Activated T-cell treated with anti-CD3 and anti-CD28 coated beads for 1 hour (primary cell): ENCODE data around the gene MYO19.
A peak's percentile ranks its signal among the peaks of the same experiment; 100 is the strongest.

Experiments
- DNase-seq: peaks from one replicate; pipeline ENCODE4 v3.0.0-alpha.2; 2020; ENCODE audit warnings: low read depth

Gene MYO19, protein sequence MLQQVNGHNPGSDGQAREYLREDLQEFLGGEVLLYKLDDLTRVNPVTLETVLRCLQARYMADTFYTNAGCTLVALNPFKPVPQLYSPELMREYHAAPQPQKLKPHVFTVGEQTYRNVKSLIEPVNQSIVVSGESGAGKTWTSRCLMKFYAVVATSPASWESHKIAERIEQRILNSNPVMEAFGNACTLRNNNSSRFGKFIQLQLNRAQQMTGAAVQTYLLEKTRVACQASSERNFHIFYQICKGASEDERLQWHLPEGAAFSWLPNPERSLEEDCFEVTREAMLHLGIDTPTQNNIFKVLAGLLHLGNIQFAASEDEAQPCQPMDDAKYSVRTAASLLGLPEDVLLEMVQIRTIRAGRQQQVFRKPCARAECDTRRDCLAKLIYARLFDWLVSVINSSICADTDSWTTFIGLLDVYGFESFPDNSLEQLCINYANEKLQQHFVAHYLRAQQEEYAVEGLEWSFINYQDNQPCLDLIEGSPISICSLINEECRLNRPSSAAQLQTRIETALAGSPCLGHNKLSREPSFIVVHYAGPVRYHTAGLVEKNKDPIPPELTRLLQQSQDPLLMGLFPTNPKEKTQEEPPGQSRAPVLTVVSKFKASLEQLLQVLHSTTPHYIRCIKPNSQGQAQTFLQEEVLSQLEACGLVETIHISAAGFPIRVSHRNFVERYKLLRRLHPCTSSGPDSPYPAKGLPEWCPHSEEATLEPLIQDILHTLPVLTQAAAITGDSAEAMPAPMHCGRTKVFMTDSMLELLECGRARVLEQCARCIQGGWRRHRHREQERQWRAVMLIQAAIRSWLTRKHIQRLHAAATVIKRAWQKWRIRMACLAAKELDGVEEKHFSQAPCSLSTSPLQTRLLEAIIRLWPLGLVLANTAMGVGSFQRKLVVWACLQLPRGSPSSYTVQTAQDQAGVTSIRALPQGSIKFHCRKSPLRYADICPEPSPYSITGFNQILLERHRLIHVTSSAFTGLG

GRCh38 chr17:36534840-36535668, at the start of gene MYO19, which contains the start of gene PIGW:
TSS of gene MYO19 (minus strand) at chr17:36534868. CDS start at chr17:36532538, 2,330 bp downstream.
TSS of gene PIGW (plus strand) at chr17:36534987. CDS start at chr17:36537102, 2,115 bp downstream.
- DNase-seq: peak; percentile 78

DNA sequence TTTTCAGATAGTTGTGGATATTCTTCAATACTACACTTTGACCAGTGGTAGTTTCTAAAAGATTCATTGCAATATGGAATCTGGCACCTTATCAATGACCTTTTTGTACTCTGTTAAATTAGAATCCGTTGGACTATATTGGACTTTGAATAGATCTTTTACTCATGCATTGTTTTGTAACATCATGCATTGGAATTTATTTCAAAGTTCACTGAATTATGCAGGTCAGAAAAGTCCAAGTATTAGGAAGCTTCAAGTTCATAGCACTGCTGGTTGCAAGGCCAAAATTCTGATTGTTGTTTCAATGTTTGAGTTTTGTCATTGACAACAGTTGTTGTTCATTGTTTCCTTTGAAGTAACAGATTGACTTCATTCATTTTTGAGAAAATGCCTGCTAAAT, 49.1 kb upstream of the MYO19 start:
- no peak for DNase-seq

GRCh38 chr17:36578671-36579070, 44.0 kb upstream of the MYO19 start:
- no peak for DNase-seq

DNA sequence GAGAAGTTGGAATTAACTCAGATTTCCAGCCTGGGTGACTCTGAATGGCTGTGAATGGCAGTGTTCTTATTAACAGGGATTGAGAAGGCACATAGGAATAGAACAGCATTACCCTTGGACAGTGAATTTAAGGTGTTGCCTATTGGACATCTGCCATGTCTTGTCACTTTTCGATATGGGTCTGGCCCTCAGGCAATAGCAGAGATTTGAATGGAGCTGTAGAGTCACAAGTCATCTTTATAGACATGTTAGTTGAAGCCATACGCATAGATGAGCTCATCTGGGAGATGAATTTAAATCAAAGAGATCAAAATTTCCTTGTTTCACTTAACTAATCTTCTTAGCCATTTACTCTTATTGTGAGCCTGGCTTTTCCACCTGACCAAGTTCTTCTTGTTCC, 42.1 kb upstream of the MYO19 start:
- DNase-seq: no peak

GRCh38 chr17:36575028-36575427, 40.4 kb upstream of the MYO19 start:
- DNase-seq: no peak

GRCh38 chr17:36566081-36566480, 31.4 kb upstream of the MYO19 start:
- no peak for DNase-seq

DNA sequence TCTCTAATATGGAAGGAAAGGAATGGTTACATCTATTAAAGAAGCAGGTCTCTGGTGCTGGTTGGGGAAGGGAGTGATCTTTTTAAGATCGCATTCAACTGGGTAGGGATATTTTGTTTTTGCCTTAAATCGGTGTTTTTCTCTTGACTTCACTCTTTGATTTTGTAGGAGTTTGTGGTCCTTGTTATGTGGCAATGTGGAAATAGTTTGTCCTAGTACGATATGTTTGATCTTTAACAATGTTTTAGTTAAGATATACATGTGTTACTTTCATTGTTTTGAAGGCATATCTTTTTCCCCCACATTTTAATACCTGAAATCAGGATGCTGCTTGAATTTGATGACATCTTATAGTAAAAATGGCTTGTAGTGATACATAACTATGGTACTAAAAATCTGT, 18.8 kb upstream of the MYO19 start:
- DNase-seq: no peak

- DNase-seq: no peak
Observed at GRCh38 chr17:36550491-36551417, 16.1 kb upstream of the MYO19 start.

DNA sequence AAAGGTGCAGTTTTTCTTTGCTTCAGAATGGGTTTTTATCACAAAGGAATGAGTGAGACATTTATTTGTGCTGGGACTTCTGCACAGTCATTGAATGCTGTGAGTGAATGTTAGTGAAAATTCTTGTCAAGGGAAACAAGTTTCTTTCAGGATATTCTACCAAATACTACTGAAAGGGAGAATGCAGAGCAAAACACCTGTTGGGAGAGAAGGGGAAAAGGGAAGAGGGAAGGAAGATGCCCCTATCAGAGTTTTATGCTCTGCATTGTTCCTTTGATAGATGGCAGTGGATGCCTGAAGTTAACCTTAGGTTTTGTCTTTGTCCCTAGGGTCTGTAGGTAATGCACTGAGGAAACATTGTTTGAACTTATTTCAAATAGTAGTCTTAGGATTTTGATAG, 13.1 kb upstream of the MYO19 start:
- no peak for DNase-seq

GRCh38 chr17:36546418-36547093, 11.9 kb upstream of the MYO19 start:
- DNase-seq: no peak

DNA sequence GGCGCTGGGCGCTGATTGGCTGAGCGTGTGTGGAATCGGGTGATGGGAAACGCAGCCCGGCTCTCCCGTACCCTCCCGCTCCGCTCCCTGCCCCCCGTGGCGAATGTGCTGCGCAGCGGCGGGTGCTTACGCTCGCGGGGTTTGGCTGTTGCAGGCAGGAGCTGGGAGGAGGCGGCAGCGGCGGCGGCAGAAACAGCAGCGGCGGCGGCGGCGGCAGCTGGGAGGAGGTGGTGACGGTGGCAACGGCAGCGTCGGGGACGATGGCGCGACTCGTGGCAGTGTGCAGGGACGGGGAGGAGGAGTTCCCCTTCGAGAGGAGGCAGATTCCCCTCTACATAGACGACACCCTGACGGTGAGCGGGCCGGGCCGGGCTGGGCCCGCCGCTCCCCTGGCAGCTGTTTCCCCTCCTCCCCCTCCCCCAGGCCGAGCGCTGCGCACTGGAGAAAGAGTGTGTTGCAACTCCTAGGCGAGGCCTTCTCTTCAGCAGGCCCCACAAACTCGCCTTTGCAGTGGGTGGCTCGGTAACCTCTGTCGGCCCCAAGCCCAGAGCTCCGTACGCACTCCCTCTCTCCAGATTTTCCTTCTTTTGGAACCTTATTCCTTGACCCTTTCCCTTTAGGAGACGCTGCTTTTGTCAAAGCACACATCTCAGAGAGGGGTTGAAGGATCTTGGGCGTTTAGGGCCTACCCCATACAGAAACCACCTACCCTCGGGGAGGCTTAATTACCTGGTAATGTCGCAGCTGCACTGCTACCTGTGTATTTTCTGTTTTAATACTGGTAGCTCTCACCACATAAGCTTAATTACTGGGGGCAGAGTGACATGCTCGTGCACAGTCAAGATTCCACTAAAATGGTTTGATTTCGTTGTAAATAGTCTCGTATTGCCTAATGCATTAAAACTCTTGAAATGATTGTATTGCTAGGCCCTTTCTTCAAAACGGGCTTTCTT, 11.1 kb upstream of the MYO19 start:
- peak; percentile 91 for DNase-seq

- no peak for DNase-seq
Observed at GRCh38 chr17:36545077-36545464, 10.4 kb upstream of the MYO19 start.

- DNase-seq: peak; percentile 86
Observed at GRCh38 chr17:36544307-36545076, 9.8 kb upstream of the MYO19 start, which contains the start of gene GGNBP2. TSS of gene GGNBP2 (plus strand) at chr17:36544919. CDS start at chr17:36545725, 806 bp downstream.

DNA sequence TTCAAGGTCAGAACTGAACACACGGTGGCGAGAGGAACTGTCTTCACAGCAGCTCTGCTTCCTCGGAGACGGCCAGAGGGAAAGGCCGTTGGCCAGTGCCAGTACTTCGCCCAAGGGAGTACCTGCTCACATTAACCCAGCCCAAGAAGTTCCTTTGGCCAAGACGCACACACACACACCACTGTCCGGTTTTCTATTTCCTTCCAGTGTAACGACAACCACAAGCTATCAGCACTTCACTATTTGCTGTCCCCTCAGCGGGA, 9.3 kb upstream of the MYO19 start:
- no peak for DNase-seq

- no peak for DNase-seq
Observed at GRCh38 chr17:36542755-36543154, 8.1 kb upstream of the MYO19 start.

DNA sequence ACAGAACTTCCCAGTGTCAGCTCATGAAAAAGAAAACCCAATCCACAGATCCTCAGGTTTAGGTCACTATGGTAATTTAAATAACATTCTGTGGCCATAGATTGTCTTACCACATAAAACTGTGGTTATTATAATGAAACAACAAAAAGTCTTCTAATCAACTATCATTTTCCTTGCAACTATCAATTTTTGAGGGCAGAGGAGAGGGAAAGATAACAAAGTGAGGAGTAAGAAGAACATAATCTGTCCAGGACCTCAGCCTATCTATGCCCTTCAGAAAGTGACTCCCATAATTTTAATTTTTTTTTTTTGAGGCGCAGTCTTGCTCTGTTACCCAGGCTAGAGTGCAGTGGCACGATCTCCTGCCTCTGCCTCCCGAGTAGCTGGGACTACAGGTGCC, 6.0 kb upstream of the MYO19 start:
- no peak for DNase-seq

DNA sequence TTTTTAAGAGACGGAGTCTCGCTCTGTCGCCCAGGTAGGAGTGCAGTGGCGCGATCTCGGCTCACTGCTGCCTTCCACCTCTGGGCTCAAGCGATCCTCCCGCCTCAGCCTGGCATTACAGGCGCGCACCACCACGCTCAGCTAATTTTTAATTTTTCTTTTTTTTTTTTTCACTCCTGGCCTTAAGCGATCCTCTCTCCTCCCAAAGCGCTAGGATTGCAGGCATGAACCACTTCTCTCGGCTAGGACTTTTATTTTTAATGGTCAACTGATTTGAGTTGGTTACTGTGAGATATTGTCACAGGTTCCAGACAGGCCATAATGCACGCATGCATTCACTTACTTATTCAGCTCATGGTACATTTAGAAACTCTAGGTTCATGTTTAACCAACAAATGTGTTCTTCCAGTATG, 1.0 kb upstream of the MYO19 start:
- DNase-seq: no peak
